Measurements from ENCODE around the gene ABCC3.

The ABCC3 gene

GRCh38 chr17:50685691-50686493 is 51.2 kb downstream of the ABCC3 start:
- no peak for DNase-seq

GRCh38 chr17:50686494-50687199 is 52.0 kb downstream of the ABCC3 start:
- DNase-seq = no peak

GRCh38 chr17:50687200-50688066 is 52.8 kb downstream of the ABCC3 start:
- no peak for DNase-seq

- no peak for DNase-seq
Measured at GRCh38 chr17:50688245-50688644, 53.6 kb downstream of the ABCC3 start.

GRCh38 chr17:50689251-50689650 is 54.6 kb downstream of the ABCC3 start:
- DNase-seq = no peak

- DNase-seq = no peak
Measured at GRCh38 chr17:50689956-50690886, 55.5 kb downstream of the ABCC3 start.

- no peak for DNase-seq
Measured at GRCh38 chr17:50690887-50691549, 56.3 kb downstream of the ABCC3 start.

GRCh38 chr17:50691550-50692447 is 57.1 kb downstream of the ABCC3 start:
- no peak for DNase-seq

- no peak for DNase-seq
Measured at GRCh38 chr17:50692448-50693035, 57.9 kb downstream of the ABCC3 start.

GRCh38 chr17:50693036-50693682 is 58.5 kb downstream of the ABCC3 start:
- no peak for DNase-seq

- no peak for DNase-seq
Measured at GRCh38 chr17:50696365-50696879, 61.7 kb downstream of the ABCC3 start.

GRCh38 chr17:50697062-50697461 is 62.4 kb downstream of the ABCC3 start:
- DNase-seq = no peak

GRCh38 chr17:50697663-50698272 is 63.1 kb downstream of the ABCC3 start:
- DNase-seq = no peak

- DNase-seq = no peak
Measured at GRCh38 chr17:50699410-50699809, 64.7 kb downstream of the ABCC3 start.

GRCh38 chr17:50703162-50703561 is 68.5 kb downstream of the ABCC3 start:
- no peak for DNase-seq

GRCh38 chr17:50707289-50708049 is 72.8 kb downstream of the ABCC3 start, which contains the start of gene ANKRD40:
Gene ANKRD40, minus strand, starts transcription at chr17:50707914. Its CDS starts 260 bp downstream, at chr17:50707654.
- peak; percentile 84 for DNase-seq

- DNase-seq = no peak
Measured at GRCh38 chr17:50708050-50709000, 73.6 kb downstream of the ABCC3 start.

Measured in stimulated activated CD4-positive, alpha-beta T cell treated with anti-CD3 and anti-CD28 coated beads, Interleukin-12 subunit alpha, Interleukin-12 subunit beta, amount 100 ng/mL, for 4 hours (primary cell).